Measurements from ENCODE around the gene CPE.
"Not testable (repeated sequence)": the region's sequence is repeated elsewhere in the genome, so short reads cannot be mapped to it uniquely, and the experiment has no call there.

CPE gene

DNA sequence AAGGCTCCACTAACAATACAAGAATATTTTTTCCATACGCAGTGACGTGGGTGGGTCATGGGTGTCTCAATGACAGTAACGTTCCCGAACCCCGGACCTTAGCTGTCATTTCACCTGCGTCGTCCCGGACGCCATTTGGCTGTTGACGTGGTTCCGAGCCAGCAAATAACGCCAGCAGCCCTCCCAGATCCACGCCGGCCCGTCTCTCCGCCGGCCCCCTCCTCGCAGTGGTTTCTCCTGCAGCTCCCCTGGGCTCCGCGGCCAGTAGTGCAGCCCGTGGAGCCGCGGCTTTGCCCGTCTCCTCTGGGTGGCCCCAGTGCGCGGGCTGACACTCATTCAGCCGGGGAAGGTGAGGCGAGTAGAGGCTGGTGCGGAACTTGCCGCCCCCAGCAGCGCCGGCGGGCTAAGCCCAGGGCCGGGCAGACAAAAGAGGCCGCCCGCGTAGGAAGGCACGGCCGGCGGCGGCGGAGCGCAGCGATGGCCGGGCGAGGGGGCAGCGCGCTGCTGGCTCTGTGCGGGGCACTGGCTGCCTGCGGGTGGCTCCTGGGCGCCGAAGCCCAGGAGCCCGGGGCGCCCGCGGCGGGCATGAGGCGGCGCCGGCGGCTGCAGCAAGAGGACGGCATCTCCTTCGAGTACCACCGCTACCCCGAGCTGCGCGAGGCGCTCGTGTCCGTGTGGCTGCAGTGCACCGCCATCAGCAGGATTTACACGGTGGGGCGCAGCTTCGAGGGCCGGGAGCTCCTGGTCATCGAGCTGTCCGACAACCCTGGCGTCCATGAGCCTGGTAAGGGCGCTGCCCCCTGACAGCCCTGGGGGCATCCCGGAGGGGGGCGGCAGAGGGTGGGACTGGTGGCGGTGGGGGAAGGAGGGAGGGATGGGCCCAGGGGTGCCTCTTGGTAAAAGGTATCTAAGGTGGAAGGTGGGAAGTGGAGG lies at the start of gene CPE:
TSS of gene CPE (plus strand) at position 264 of the 933 bp plus-strand sequence. CDS start at position 478, 214 bp downstream.
- DNase-seq: peak; percentile 62

GRCh38 chr4:165330071-165330470 lies 48.7 kb upstream of the CPE start:
- no peak for DNase-seq

DNA sequence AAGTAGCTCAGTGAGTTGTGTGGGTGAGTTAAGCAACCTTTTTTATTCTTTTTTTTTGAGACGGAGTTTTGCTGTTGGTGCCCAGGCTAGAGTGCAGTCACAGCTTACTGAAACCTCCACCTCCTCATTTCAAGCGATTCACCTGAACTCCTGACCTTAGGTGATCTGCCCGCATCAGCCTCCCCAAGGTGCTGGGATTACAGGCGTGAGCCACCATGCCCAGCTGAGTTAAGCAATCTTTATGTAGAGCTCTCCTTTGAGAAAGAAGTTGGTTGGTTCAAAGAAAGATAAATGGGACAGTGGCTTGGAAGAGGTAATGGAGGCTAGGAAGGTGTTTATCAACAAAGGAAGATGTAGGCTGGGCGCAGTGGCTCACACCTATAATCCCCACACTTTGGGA lies 48.1 kb upstream of the CPE start:
- DNase-seq: no peak

DNA sequence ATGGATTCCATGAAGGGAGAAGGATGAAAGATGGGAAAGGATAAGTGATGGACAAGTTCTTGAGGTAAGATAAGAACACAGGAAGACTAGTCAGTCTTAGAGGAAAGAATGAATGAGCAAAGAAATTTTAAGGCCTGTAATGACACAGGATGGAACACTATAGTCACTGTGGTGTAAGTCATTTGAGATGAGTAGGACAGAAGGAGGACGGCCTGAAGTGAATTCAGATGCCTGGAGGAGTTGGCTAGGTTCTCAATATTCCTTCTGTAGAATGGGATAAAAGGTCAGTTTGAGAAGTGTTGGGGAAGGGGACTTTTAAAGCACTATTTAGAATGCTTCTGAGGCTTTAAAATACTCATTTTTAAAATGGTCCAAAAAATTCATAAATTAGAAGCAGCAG lies 47.4 kb upstream of the CPE start:
- DNase-seq: no peak

GRCh38 chr4:165331823-165332222 lies 47.0 kb upstream of the CPE start:
- DNase-seq: no peak

DNA sequence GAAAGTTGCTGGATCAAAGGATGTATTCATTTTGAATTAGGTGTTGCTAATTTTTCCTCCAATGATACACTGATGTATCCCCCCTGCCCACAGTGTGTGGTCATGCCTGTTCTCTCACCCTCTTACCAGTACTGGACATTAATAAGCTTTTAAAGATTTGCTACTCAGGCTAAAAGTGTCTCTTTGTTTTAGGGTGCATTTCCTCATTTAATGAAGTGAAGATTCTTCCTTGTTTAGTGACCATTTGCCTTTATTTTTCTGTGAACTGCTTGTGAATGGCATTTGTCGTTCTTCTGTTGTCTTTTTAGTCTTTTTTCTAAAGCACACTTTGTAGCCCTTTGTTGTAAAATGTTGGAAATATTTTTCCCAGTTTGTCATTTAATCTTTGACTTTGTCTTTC lies 46.3 kb upstream of the CPE start:
- no peak for DNase-seq

DNA sequence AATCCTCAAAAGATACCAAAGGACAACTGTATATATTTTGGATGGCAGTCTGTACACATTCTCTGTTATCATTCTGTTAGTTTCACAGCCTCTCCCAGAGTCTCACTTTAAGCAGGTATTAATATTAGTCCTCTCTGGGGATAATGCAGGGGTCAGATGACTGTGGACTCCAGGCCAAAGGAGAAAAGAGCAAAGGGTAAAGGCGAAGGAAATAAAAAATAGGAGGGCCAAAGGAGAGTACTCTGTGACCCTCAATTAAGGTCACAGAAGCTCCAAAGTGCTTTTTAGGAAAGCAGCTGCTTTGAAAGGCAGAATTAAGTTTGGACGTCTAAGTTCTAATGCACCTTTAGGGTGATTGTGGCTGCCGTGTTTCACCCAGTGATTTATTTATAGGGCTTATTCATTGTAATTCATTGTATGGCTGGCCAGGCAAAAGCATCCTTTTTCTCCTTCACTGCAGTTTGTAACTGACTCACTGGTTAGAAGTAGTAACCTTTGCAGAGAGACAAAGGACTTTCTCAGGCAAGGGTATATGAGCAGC lies 43.6 kb upstream of the CPE start:
- no peak for DNase-seq

DNA sequence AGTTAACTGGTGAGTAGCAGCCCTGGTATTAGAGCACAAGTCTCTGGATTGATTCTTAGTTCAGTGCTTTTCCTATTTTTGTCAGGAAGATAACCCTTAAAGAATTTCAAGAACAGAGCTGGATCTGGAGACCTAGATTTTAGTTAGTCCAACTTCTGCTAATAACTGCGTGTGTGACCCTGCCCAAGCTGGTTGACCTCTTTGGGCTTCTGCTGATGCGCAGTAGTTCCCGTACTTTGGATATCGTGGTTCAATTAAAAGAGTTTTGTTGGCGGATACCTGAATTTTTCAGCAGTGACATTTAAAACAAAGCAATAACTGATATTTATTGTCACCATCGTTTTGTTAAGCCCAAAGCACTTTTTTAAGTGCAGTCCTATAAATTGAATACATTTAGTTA lies 42.1 kb upstream of the CPE start:
- no peak for DNase-seq

DNA sequence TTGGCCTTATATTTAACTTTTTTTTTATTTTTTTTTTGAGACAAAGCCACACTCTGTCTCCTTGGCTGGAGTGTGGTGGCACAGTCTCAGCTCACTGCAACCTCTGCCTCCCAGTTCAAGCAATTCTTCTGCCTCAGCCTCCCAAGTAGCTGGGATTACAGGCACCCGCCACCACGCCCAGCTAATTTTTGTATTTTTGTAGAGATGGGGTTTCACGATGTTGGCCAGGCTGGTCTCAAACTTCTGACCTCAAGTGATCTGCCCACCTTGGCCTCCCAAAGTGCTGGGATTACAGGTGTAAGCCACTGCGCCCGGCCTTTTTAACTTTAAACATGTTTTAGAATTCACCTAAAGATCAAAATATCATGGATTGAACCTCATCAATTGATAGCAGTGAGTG lies 36.5 kb upstream of the CPE start:
- DNase-seq: not testable (repeated sequence)

- DNase-seq: no peak
Observed at GRCh38 chr4:165343353-165344191, 35.2 kb upstream of the CPE start.

DNA sequence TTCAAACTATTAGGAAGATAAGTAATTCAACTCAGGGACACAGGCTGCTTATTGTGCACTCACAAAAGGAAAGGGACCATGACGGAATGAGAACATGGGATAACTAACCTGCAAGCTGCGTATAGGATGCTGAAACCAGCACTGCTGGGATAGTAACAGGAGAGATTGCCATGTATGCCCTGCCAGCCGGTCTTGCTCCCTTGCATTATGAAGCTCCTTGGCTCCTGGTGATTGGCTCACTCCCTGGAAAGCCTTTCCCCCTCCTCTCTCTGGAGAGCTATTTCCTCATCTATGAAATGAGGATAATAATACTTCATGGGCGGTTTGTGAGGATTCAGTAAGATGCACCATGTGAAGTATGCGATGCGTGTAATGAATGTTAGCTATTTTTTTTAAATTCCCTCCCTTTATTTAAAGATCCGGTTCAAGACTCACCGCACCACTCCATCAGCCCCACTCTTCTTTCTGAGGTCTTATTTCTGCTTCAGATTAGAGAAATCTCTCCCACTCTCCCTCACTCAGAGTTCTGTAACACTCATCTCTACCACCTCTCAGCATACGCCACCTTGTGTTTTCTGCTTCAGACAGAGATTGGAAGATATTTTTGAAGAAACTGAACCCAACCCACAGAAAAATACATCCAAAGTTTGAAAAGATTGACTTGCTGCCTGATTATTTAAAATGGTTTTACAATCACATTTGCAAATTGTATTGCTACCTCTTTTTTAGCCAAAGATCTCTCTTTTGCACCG lies 33.0 kb upstream of the CPE start:
- no peak for DNase-seq

DNA sequence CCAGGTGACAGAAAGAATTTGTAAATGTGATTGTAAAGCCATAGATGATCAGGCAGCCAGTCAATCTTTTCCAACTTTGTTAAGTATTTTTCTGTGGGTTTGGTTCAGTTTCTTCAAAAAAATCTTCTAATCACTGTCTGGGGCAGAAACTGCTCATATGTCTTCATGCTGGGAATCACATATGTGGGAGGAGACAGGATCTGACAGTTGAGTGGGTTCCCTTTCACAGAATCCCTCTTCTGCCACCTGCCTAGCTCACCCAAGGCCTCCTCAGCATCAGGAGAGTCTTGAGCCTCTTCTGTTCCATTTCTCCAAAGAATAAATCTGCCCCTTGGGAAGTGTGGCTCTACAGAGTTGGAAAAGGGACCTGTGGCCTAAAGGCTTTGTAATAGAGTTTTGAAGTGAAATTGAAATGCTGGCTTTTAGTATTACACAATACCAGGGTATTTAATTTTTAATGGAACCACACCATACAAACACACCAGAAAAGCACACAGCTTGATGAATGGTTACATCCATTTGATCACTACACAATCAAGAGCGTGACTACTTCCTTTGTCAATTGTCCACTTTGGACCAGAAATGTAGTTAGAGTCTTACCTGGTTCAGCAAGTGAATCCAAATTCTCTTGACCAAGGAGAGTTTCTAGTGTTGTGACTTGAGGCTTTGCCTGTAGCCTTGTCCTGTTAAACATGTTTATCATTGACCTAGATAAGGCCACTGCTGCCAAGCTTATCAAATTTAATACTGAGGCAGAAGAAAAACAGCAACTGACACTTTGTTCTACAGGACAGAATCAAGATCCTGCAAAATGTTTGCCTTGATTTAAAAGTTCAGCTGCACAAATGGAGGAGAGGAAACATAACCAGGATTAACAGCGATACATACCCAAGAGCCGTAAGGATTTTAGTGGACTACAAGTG lies 30.9 kb upstream of the CPE start:
- DNase-seq: no peak

- no peak for DNase-seq
Observed at GRCh38 chr4:165351359-165352130, 27.3 kb upstream of the CPE start.

DNA sequence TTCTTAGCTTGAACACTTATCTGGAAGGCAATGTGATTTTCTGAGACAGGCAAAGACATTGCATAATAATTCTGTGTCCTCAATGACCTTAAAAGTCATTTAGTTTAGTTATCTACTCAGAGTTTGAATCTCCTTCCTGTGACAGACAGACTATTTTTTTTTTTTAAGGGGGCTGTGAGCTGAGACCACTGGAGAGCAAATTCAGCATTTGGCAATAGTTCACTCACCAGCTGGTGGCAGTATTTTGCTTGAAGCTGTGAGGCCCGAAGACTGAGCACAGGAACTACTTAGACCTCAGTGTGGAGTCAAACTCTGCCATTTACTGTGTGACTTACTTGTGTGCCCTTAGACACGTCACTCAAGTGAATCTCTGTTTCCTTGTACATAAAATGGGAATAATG lies 22.9 kb upstream of the CPE start:
- DNase-seq: no peak

- no peak for DNase-seq
Observed at GRCh38 chr4:165359506-165359905, 19.3 kb upstream of the CPE start.

GRCh38 chr4:165360041-165360695 lies 18.6 kb upstream of the CPE start:
- DNase-seq: no peak

- DNase-seq: no peak
Observed at GRCh38 chr4:165360985-165361670, 17.7 kb upstream of the CPE start.

GRCh38 chr4:165361810-165362209 lies 17.0 kb upstream of the CPE start:
- no peak for DNase-seq

GRCh38 chr4:165364452-165365080 lies 14.2 kb upstream of the CPE start:
- no peak for DNase-seq

All from 8988T (cell line).